ENCODE measurements around the gene ERC2. TPM values are rescaled to one million over a fixed set of nuclear protein-coding genes. Genes with fewer than 3 reads are reported as not detected.

ERC2 gene
- total RNA-seq, 1 donor from 2014 or later = 0.15 TPM

- intact Hi-C loops (cut with micrococcal nuclease) = no loop called here
Measured at GRCh38 chr3:55631766-55632331, 836.4 kb downstream of the ERC2 start.

- intact Hi-C loops (cut with micrococcal nuclease) = no loop called here
Measured at GRCh38 chr3:55630921-55631299, 837.4 kb downstream of the ERC2 start.

GRCh38 chr3:55630280-55630920, 837.9 kb downstream of the ERC2 start:
- intact Hi-C loops (cut with micrococcal nuclease) = no loop called here

- intact Hi-C loops (cut with micrococcal nuclease) = no loop called here
Measured at GRCh38 chr3:55629432-55629831, 838.8 kb downstream of the ERC2 start.

GRCh38 chr3:55626279-55626665, 842.0 kb downstream of the ERC2 start:
- intact Hi-C loops (cut with micrococcal nuclease) = no loop called here

GRCh38 chr3:55624238-55624637, 844.0 kb downstream of the ERC2 start:
- intact Hi-C loops (cut with micrococcal nuclease) = no loop called here

GRCh38 chr3:55623786-55624185, 844.5 kb downstream of the ERC2 start:
- intact Hi-C loops (cut with micrococcal nuclease) = no loop called here

- intact Hi-C loops (cut with micrococcal nuclease) = no loop called here
Measured at GRCh38 chr3:55622733-55623132, 845.5 kb downstream of the ERC2 start.

GRCh38 chr3:55622116-55622515, 846.2 kb downstream of the ERC2 start:
- intact Hi-C loops (cut with micrococcal nuclease) = no loop called here

GRCh38 chr3:55621648-55622047, 846.6 kb downstream of the ERC2 start:
- intact Hi-C loops (cut with micrococcal nuclease) = no loop called here

- intact Hi-C loops (cut with micrococcal nuclease) = no loop called here
Measured at GRCh38 chr3:55621026-55621422, 847.2 kb downstream of the ERC2 start.

GRCh38 chr3:55620351-55621025, 847.8 kb downstream of the ERC2 start:
- intact Hi-C loops (cut with micrococcal nuclease) = no loop called here

GRCh38 chr3:55619046-55619808, 849.0 kb downstream of the ERC2 start:
- intact Hi-C loops (cut with micrococcal nuclease) = no loop called here

- intact Hi-C loops (cut with micrococcal nuclease) = no loop called here
Measured at GRCh38 chr3:55617385-55617784, 850.9 kb downstream of the ERC2 start.

GRCh38 chr3:55616803-55617202, 851.5 kb downstream of the ERC2 start:
- intact Hi-C loops (cut with micrococcal nuclease) = no loop called here

- intact Hi-C loops (cut with micrococcal nuclease) = no loop called here
Measured at GRCh38 chr3:55615694-55616295, 852.5 kb downstream of the ERC2 start.

- intact Hi-C loops (cut with micrococcal nuclease) = no loop called here
Measured at GRCh38 chr3:55615039-55615693, 853.1 kb downstream of the ERC2 start.

GRCh38 chr3:55611121-55611520, 857.1 kb downstream of the ERC2 start:
- intact Hi-C loops (cut with micrococcal nuclease) = no loop called here

GRCh38 chr3:55609230-55609827, 858.9 kb downstream of the ERC2 start:
- intact Hi-C loops (cut with micrococcal nuclease) = no loop called here

- intact Hi-C loops (cut with micrococcal nuclease) = no loop called here
Measured at GRCh38 chr3:55608301-55608937, 859.8 kb downstream of the ERC2 start.
